ENCODE data around the gene ITGA4. TPM values are rescaled to one million over a fixed set of nuclear protein-coding genes. Genes with fewer than 3 reads are reported as not detected.

The ITGA4 gene
- total RNA-seq, 1 experiment from 2014 or later = 22.7 TPM

GRCh38 chr2:181466661-181467576, 9.7 kb downstream of the ITGA4 start:
- Histone ChIP-seq H3K4me3 (no peak overlapping the region), H3K9me3 (replicated peaks) (peaks cover 9% of the 10 kb centered on the region; the same call in 1 of the 2 replicates), H3K27me3 (no peaks in the 10 kb centered on the region), H3K27ac (no peak overlapping the region), H3K36me3 (0 out of 2 replicates have a peak, but pooled peaks cover 2% of the 10 kb centered on the region), H3K4me1 (peaks cover 14% of the 10 kb centered on the region)
- DNase-seq = peak; percentile 59 to 70

- H3K27me3 ChIP-seq = no peaks in the 10 kb centered on the region
- H3K36me3 ChIP-seq = 0 out of 2 replicates have a peak, but pooled peaks cover 2% of the 10 kb centered on the region
- no peak for DNase-seq
- no peak overlapping the region for H3K27ac ChIP-seq
- H3K4me3 ChIP-seq = no peak overlapping the region
- H3K9me3 ChIP-seq (replicated peaks) = peaks cover 9% of the 10 kb centered on the region; the same call in 1 of the 2 replicates
- peaks cover 14% of the 10 kb centered on the region for H3K4me1 ChIP-seq
These were observed 11.0 kb downstream of the ITGA4 start for GRCh38 chr2:181467966-181468707.

- Histone ChIP-seq H3K4me1 (peaks cover 14% of the 10 kb centered on the region), H3K27ac (no peak overlapping the region), H3K27me3 (no peaks in the 10 kb centered on the region), H3K36me3 (0 out of 2 replicates have a peak, but pooled peaks cover 2% of the 10 kb centered on the region), H3K4me3 (no peak overlapping the region), H3K9me3 (replicated peaks) (peaks cover 9% of the 10 kb centered on the region; the same call in 1 of the 2 replicates)
- DNase-seq = no peak
These were observed 11.6 kb downstream of the ITGA4 start for GRCh38 chr2:181468811-181469210.

- Histone ChIP-seq H3K27ac (no peak overlapping the region), H3K36me3 (peaks cover 4% of the 10 kb centered on the region; the same call in 1 of the 2 replicates), H3K27me3 (no peaks in the 10 kb centered on the region), H3K4me3 (no peak overlapping the region), H3K9me3 (replicated peaks) (no peaks in the 10 kb centered on the region), H3K4me1 (peaks cover 7% of the 10 kb centered on the region)
- peak in 1 of 2 experiments; percentile 13 for DNase-seq
These were observed 14.0 kb downstream of the ITGA4 start for GRCh38 chr2:181471226-181471625.

GRCh38 chr2:181471783-181472182, 14.6 kb downstream of the ITGA4 start:
- Histone ChIP-seq H3K27ac (no peak overlapping the region), H3K4me3 (no peak overlapping the region), H3K4me1 (0 out of 2 replicates have a peak, but pooled peaks cover 4% of the 10 kb centered on the region), H3K36me3 (peaks cover 4% of the 10 kb centered on the region), H3K27me3 (no peaks in the 10 kb centered on the region), H3K9me3 (replicated peaks) (no peaks in the 10 kb centered on the region)
- no peak for DNase-seq

GRCh38 chr2:181472990-181473389, 15.8 kb downstream of the ITGA4 start:
- Histone ChIP-seq H3K27me3 (no peaks in the 10 kb centered on the region), H3K9me3 (replicated peaks) (no peaks in the 10 kb centered on the region), H3K36me3 (peaks cover 4% of the 10 kb centered on the region), H3K27ac (no peak overlapping the region), H3K4me3 (no peak overlapping the region), H3K4me1 (0 out of 2 replicates have a peak, but pooled peaks cover 4% of the 10 kb centered on the region)
- no peak for DNase-seq

GRCh38 chr2:181474222-181474881, 17.2 kb downstream of the ITGA4 start:
- 0 out of 2 replicates have a peak, but pooled peaks cover 4% of the 10 kb centered on the region for H3K4me1 ChIP-seq
- H3K36me3 ChIP-seq = peaks cover 4% of the 10 kb centered on the region
- H3K4me3 ChIP-seq = no peak overlapping the region
- H3K27me3 ChIP-seq = no peaks in the 10 kb centered on the region
- no peak for DNase-seq
- no peaks in the 10 kb centered on the region for H3K9me3 ChIP-seq (replicated peaks)
- no peak overlapping the region for H3K27ac ChIP-seq

- Histone ChIP-seq H3K27ac (no peak overlapping the region), H3K9me3 (replicated peaks) (no peaks in the 10 kb centered on the region), H3K4me1 (no peaks in the 10 kb centered on the region), H3K27me3 (no peaks in the 10 kb centered on the region), H3K36me3 (peaks cover 5% of the 10 kb centered on the region; the same call in 1 of the 2 replicates), H3K4me3 (no peak overlapping the region)
- no peak for DNase-seq
These were observed 26.0 kb downstream of the ITGA4 start for GRCh38 chr2:181483211-181483610.

- Histone ChIP-seq H3K4me1 (no peaks in the 10 kb centered on the region), H3K9me3 (replicated peaks) (no peaks in the 10 kb centered on the region), H3K4me3 (no peak overlapping the region), H3K36me3 (peaks cover 5% of the 10 kb centered on the region; the same call in 1 of the 2 replicates), H3K27ac (no peak overlapping the region), H3K27me3 (no peaks in the 10 kb centered on the region)
- no peak for DNase-seq
These were observed 26.7 kb downstream of the ITGA4 start for GRCh38 chr2:181483876-181484275.

- Histone ChIP-seq H3K4me3 (no peak overlapping the region), H3K36me3 (peaks cover 5% of the 10 kb centered on the region; the same call in 1 of the 2 replicates), H3K4me1 (no peaks in the 10 kb centered on the region), H3K27ac (no peak overlapping the region), H3K27me3 (no peaks in the 10 kb centered on the region), H3K9me3 (replicated peaks) (no peaks in the 10 kb centered on the region)
- DNase-seq = no peak
These were observed 27.9 kb downstream of the ITGA4 start for GRCh38 chr2:181484851-181485637.

GRCh38 chr2:181485638-181485946, 28.4 kb downstream of the ITGA4 start:
- H3K4me1 ChIP-seq = no peaks in the 10 kb centered on the region
- H3K36me3 ChIP-seq = peaks cover 3% of the 10 kb centered on the region; the same call in 1 of the 2 replicates
- no peak overlapping the region for H3K4me3 ChIP-seq
- DNase-seq = no peak
- H3K27ac ChIP-seq = no peak overlapping the region
- H3K9me3 ChIP-seq (replicated peaks) = no peaks in the 10 kb centered on the region
- H3K27me3 ChIP-seq = no peaks in the 10 kb centered on the region

- no peaks in the 10 kb centered on the region for H3K9me3 ChIP-seq (replicated peaks)
- 0 out of 2 replicates have a peak, but pooled peaks cover 4% of the 10 kb centered on the region for H3K36me3 ChIP-seq
- no peak overlapping the region for H3K4me3 ChIP-seq
- H3K27ac ChIP-seq = no peak overlapping the region
- H3K27me3 ChIP-seq = no peaks in the 10 kb centered on the region
- no peak for DNase-seq
- no peaks in the 10 kb centered on the region for H3K4me1 ChIP-seq
These were observed 42.0 kb downstream of the ITGA4 start for GRCh38 chr2:181499231-181499630.

- H3K36me3 ChIP-seq = 0 out of 2 replicates have a peak, but pooled peaks cover 4% of the 10 kb centered on the region
- no peak overlapping the region for H3K27ac ChIP-seq
- no peaks in the 10 kb centered on the region for H3K9me3 ChIP-seq (replicated peaks)
- DNase-seq = no peak
- no peaks in the 10 kb centered on the region for H3K27me3 ChIP-seq
- H3K4me1 ChIP-seq = no peaks in the 10 kb centered on the region
- H3K4me3 ChIP-seq = no peak overlapping the region
These were observed 43.0 kb downstream of the ITGA4 start for GRCh38 chr2:181500201-181500600.

GRCh38 chr2:181515719-181516118, 58.5 kb downstream of the ITGA4 start:
- no peaks in the 10 kb centered on the region for H3K4me1 ChIP-seq
- no peaks in the 10 kb centered on the region for H3K27me3 ChIP-seq
- H3K4me3 ChIP-seq = no peak overlapping the region
- no peak overlapping the region for H3K27ac ChIP-seq
- H3K9me3 ChIP-seq (replicated peaks) = no peaks in the 10 kb centered on the region
- peaks cover 17% of the 10 kb centered on the region for H3K36me3 ChIP-seq
- no peak for DNase-seq
